ENCODE results near the gene ENTR1.

ENTR1 gene

GRCh38 chr9:136352682-136353081 lies 57.7 kb downstream of the ENTR1 start:
- Histone ChIP-seq H3K23ac (ENCODE audit: low read length in 2 of 2) (no peak overlapping the region), H2AFZ (ENCODE audit: low read depth, low read length) (no peak overlapping the region), H3K9me3 (ENCODE audit: control insufficient read depth, low read length) (no peaks in the 10 kb centered on the region), H3K4ac (ENCODE audit: low read depth in 1 of 2, low read length in 2 of 2) (no peak overlapping the region), H3K79me1 (replicated peaks; ENCODE audit: low read length, poor library complexity, severe bottlenecking) (no peaks in the 10 kb centered on the region), H2BK5ac (ENCODE audit: low read depth, low read length, poor library complexity, severe bottlenecking) (no peak overlapping the region), H3K36me3 (ENCODE audit: control insufficient read depth in 1 of 2, insufficient read depth in 2 of 2, low read depth in 1 of 2, low read length in 2 of 2) (peaks cover 16 to 69% of the 10 kb centered on the region in 2 experiments), H3K18ac (ENCODE audit: low read depth in 1 of 2, low read length in 2 of 2) (no peak overlapping the region), H3K4me3 (ENCODE audit: insufficient read depth in 1 of 2, low read depth in 1 of 2, low read length in 2 of 2) (no peak overlapping the region), H2AK5ac (ENCODE audit: low read length, severe bottlenecking) (no peak overlapping the region), H3K27me3 (ENCODE audit: control insufficient read depth in 1 of 2, insufficient read depth in 1 of 2, low read length in 2 of 2) (no peaks in the 10 kb centered on the region), H4K91ac (ENCODE audit: low read length) (no peak overlapping the region), H3K27ac (ENCODE audit: low read length, poor library complexity, severe bottlenecking) (no peak overlapping the region), H3K4me1 (ENCODE audit: control insufficient read depth, insufficient read depth, low read depth, low read length) (peaks cover 40% of the 10 kb centered on the region), H2BK15ac (ENCODE audit: low read depth, poor library complexity, severe bottlenecking) (no peak overlapping the region), H3K14ac (ENCODE audit: low read length in 2 of 2) (peak overlapping the region in 1 of 2 experiments; percentile 36), H2BK120ac (ENCODE audit: low read depth, low read length) (no peak overlapping the region), H3K4me2 (ENCODE audit: low read length, poor library complexity, severe bottlenecking) (no peak overlapping the region), H4K8ac (ENCODE audit: low read length) (no peak overlapping the region), H2BK12ac (ENCODE audit: low read length in 2 of 2) (no peak overlapping the region), H3K9ac (ENCODE audit: low read length) (no peak overlapping the region)
- WGBS = 83% methylated on average over 16 of the region's 16 CpGs
- DNase-seq = no peak
